GM12878 (cell line): Measurements from ENCODE around the gene TLCD5.

Source experiments
- CTCF ChIP-seq, 3 experiments: IDR thresholded peaks in 2 of 3; conservative IDR thresholded peaks in 1 of 3; 2 replicates each; pipeline ENCODE4 v1.5.1; 2011; ENCODE audit warnings: low read depth in 3 of 3, low read length in 3 of 3, mild to moderate bottlenecking in 3 of 3, control low read depth in 2 of 3, moderate library complexity in 2 of 3, inconsistent platforms in 1 of 3, mixed read lengths in 1 of 3; ENCODE audit not compliant: control insufficient read depth in 2 of 3, insufficient read depth in 1 of 3; ENCODE audit errors: extremely low read depth in 1 of 3
- USF2 ChIP-seq: IDR thresholded peaks from 2 replicates; pipeline ENCODE4 v1.6.1; 2011; ENCODE audit warnings: low read depth, low read length, improper control_type of control experiment, borderline replicate concordance

- TF ChIP-seq CTCF (IDR thresholded peaks at IDR 0.05 in 2 of 3, conservative IDR thresholded peaks at IDR 0.05 in 1 of 3; ENCODE audit: control insufficient read depth in 2 of 3, extremely low read depth in 1 of 3, insufficient read depth in 1 of 3, low read depth in 3 of 3, low read length in 3 of 3) (no peak), USF2 (no peak)
These were observed 4.5 kb downstream of the TLCD5 start for GRCh38 chr11:120329556-120329955.
